NCI-H345 treated with DMSO at 0.1 percent for 48 hours (cell line): ENCODE measurements around the gene ADAMTS7.
"Not testable (repeated sequence)": the region's sequence is repeated elsewhere in the genome, so short reads cannot be mapped to it uniquely, and the experiment has no call there.

ENCODE experiments used
- DNase-seq: peaks from one replicate; lab custom pipeline; 2025; ENCODE audit not compliant: unreplicated experiment; lab: John Stamatoyannopoulos, UW

ADAMTS7 gene

GRCh38 chr15:78732634-78733033 lies 78.6 kb downstream of the ADAMTS7 start:
- DNase-seq: no peak

- no peak for DNase-seq
These were observed 80.3 kb downstream of the ADAMTS7 start for GRCh38 chr15:78730955-78731354.

GRCh38 chr15:78728427-78728826 lies 82.8 kb downstream of the ADAMTS7 start:
- not testable (repeated sequence) for DNase-seq

GRCh38 chr15:78727561-78727960 lies 83.7 kb downstream of the ADAMTS7 start:
- DNase-seq: no peak

GRCh38 chr15:78726870-78727551 lies 84.3 kb downstream of the ADAMTS7 start:
- no peak for DNase-seq

GRCh38 chr15:78719819-78720450 lies 91.3 kb downstream of the ADAMTS7 start:
- DNase-seq: not testable (repeated sequence)

- no peak for DNase-seq
These were observed 92.4 kb downstream of the ADAMTS7 start for GRCh38 chr15:78718837-78719236.

- no peak for DNase-seq
These were observed 93.2 kb downstream of the ADAMTS7 start for GRCh38 chr15:78717956-78718656.

GRCh38 chr15:78716651-78717050 lies 94.6 kb downstream of the ADAMTS7 start:
- DNase-seq: no peak

- DNase-seq: no peak
These were observed 95.3 kb downstream of the ADAMTS7 start for GRCh38 chr15:78715930-78716329.

- no peak for DNase-seq
These were observed 95.8 kb downstream of the ADAMTS7 start for GRCh38 chr15:78715434-78715833.

GRCh38 chr15:78714890-78715289 lies 96.4 kb downstream of the ADAMTS7 start:
- no peak for DNase-seq

- no peak for DNase-seq
These were observed 98.3 kb downstream of the ADAMTS7 start for GRCh38 chr15:78712797-78713515.

- no peak for DNase-seq
These were observed 99.6 kb downstream of the ADAMTS7 start for GRCh38 chr15:78711638-78712037.

- DNase-seq: peak; percentile 18
These were observed 101.9 kb downstream of the ADAMTS7 start for GRCh38 chr15:78709263-78709882.
